Adipose tissue (tissue), 3 donors: Measurements from ENCODE around the gene MINAR2. TPM values are rescaled to one million over a fixed set of nuclear protein-coding genes. Genes with fewer than 3 reads are reported as not detected.

Experiments used
- H3K27ac ChIP-seq: one replicate; pipeline ENCODE4 v1.5.1; 2013; ENCODE audit warnings: low read depth, low read length
- WGBS, 3 donors: extraction: QIAGEN DNeasy Blood & Tissue Kit; methylation state at CpG; one replicate each; pipeline ENCODE4 v1.1.7; 2013; 5-methylcytosine and 5-hydroxymethylcytosine counted together
- polyA plus RNA-seq, 3 donors: library from polyadenylated mRNA; stranded (reverse); fragments of 200-250 nt; gene quantifications; one replicate each; pipeline ENCODE4 v1.2.3, GENCODE V29; 2013
- donor health status: healthy with polysubstance abuse.
- donor health status: Bipolar disorder and iron deficiency.
- donor health status: healthy.

The MINAR2 gene
- polyA plus RNA-seq, 3 donors: not detected

GRCh38 chr5:129768735-129769134, 20.8 kb downstream of the MINAR2 start:
- 75 to 77% (median 75%) methylated on average over 6 of the region's 6 CpGs for WGBS, 3 donors
- H3K27ac ChIP-seq: no peak overlapping the region

- no peak overlapping the region for H3K27ac ChIP-seq
- 53 to 75% (median 74%) methylated on average over 5 of the region's 5 CpGs for WGBS, 3 donors
Observed at GRCh38 chr5:129770024-129770820, 22.3 kb downstream of the MINAR2 start.

- H3K27ac ChIP-seq: no peak overlapping the region
Observed at GRCh38 chr5:129771058-129771838, 23.4 kb downstream of the MINAR2 start.

GRCh38 chr5:129773376-129773775, 25.5 kb downstream of the MINAR2 start:
- WGBS, 3 donors: 80 to 86% (median 84%) methylated on average over 5 of the region's 5 CpGs
- no peak overlapping the region for H3K27ac ChIP-seq

More at GRCh38 chr5:129771058-129771838, 23.4 kb downstream of the MINAR2 start:
- 35 to 48% (median 45%) methylated on average over 9 of the region's 9 CpGs for WGBS, 3 donors

GRCh38 chr5:129781594-129781993, 33.7 kb downstream of the MINAR2 start:
- 82 to 94% (median 87%) methylated on average over 2 of the region's 2 CpGs for WGBS, 3 donors
- no peak overlapping the region for H3K27ac ChIP-seq

GRCh38 chr5:129803403-129803802, 55.5 kb downstream of the MINAR2 start:
- WGBS, 3 donors: 76 to 85% (median 79%) methylated on average over 5 of the region's 5 CpGs
- H3K27ac ChIP-seq: no peak overlapping the region

- no peak overlapping the region for H3K27ac ChIP-seq
- 41 to 63% (median 53%) methylated on average over 7 of the region's 7 CpGs for WGBS, 3 donors
Observed at GRCh38 chr5:129804705-129805104, 56.8 kb downstream of the MINAR2 start.

- H3K27ac ChIP-seq: no peak overlapping the region
- WGBS, 3 donors: 32 to 60% (median 46%) methylated on average over 3 of the region's 3 CpGs
Observed at GRCh38 chr5:129807162-129807814, 59.4 kb downstream of the MINAR2 start.

Other genes with a start within 250 kb of the MINAR2 start
- 1 to 10 TPM in 1 of 3 donors, under 1 TPM in 2; 0.22 to 2.9 (median 0.36) TPM for gene CHSY3, start 156.4 kb downstream of the MINAR2 start, polyA plus RNA-seq